SK-N-SH treated with all-trans-retinoic acid at 6 μM for 48 hours (cell line): ENCODE measurements around the gene TCF3.

ENCODE experiments used
- ATAC-seq: fragments of 200-7000 bp; cut with Tn5 transposase; 3 replicates; pipeline ENCODE4 v1.9.1; 2020; ENCODE audit warnings: mild to moderate bottlenecking, moderate library complexity
- BACH2 ChIP-seq: fragments of 250-450 bp; sonication (Bioruptor Pico); IDR thresholded peaks from 2 replicates; pipeline ENCODE4 v1.9.0; 2021; ENCODE audit warnings: mild to moderate bottlenecking, borderline replicate concordance
- CSDC2 ChIP-seq: fragments of 250-450 bp; sonication (Bioruptor Pico); IDR thresholded peaks from 2 replicates; pipeline ENCODE4 v1.5.0; 2020; ENCODE audit warnings: mild to moderate bottlenecking, moderate library complexity
- CSRNP3 ChIP-seq: fragments of 250-450 bp; sonication (Bioruptor Pico); IDR thresholded peaks from 2 replicates; pipeline ENCODE4 v1.5.1; 2021; ENCODE audit warnings: mild to moderate bottlenecking, moderate library complexity
- ESRRG ChIP-seq: fragments of 250-450 bp; sonication (Bioruptor Pico); IDR thresholded peaks from 2 replicates; pipeline ENCODE4 v1.6.1; 2021; ENCODE audit warnings: mild to moderate bottlenecking
- GLIS3 ChIP-seq: fragments of 250-450 bp; sonication (Bioruptor Pico); IDR thresholded peaks from 2 replicates; pipeline ENCODE4 v1.5.0; 2020; ENCODE audit warnings: mild to moderate bottlenecking, moderate library complexity
- OSR1 ChIP-seq: fragments of 250-450 bp; sonication (Bioruptor Pico); IDR thresholded peaks from 2 replicates; pipeline ENCODE4 v1.8.0; 2022; ENCODE audit warnings: moderate library complexity, mild to moderate bottlenecking, inconsistent platforms
- PATZ1 ChIP-seq: fragments of 250-450 bp; sonication (Bioruptor Pico); IDR thresholded peaks from 2 replicates; pipeline ENCODE4 v1.8.0; 2020; ENCODE audit warnings: mild to moderate bottlenecking, moderate library complexity, borderline replicate concordance
- POU6F1 ChIP-seq: fragments of 250-450 bp; sonication (Bioruptor Pico); IDR thresholded peaks from 2 replicates; pipeline ENCODE4 v1.8.0; 2021; ENCODE audit warnings: low read depth, mild to moderate bottlenecking, moderate library complexity, borderline replicate concordance
- PPARA ChIP-seq: fragments of 250-450 bp; sonication (Bioruptor Pico); IDR thresholded peaks from 2 replicates; pipeline ENCODE4 v1.5.0; 2020; ENCODE audit warnings: mild to moderate bottlenecking, borderline replicate concordance
- RARB ChIP-seq: fragments of 250-450 bp; sonication (Bioruptor Pico); IDR thresholded peaks from 2 replicates; pipeline ENCODE4 v1.8.0; 2021; ENCODE audit warnings: mild to moderate bottlenecking, moderate library complexity
- SNAI2 ChIP-seq: fragments of 250-450 bp; sonication (Bioruptor Pico); IDR thresholded peaks from 2 replicates; pipeline ENCODE4 v1.5.0; 2020; ENCODE audit warnings: mild to moderate bottlenecking, moderate library complexity
- TCF4 ChIP-seq: fragments of 250-450 bp; sonication (Bioruptor Pico); IDR thresholded peaks from 2 replicates; pipeline ENCODE4 v1.8.0; 2021; ENCODE audit warnings: mild to moderate bottlenecking, moderate library complexity, borderline replicate concordance
- TOX ChIP-seq: fragments of 250-450 bp; sonication (Bioruptor Pico); IDR thresholded peaks from 2 replicates; pipeline ENCODE4 v1.8.0; 2021; ENCODE audit warnings: mild to moderate bottlenecking, moderate library complexity, borderline replicate concordance
- TSHZ2 ChIP-seq: fragments of 250-450 bp; sonication (Bioruptor Pico); IDR thresholded peaks from 2 replicates; pipeline ENCODE4 v1.5.0; 2020; ENCODE audit warnings: mild to moderate bottlenecking, moderate library complexity
- ZC3H10 ChIP-seq: fragments of 250-450 bp; sonication (Bioruptor Pico); IDR thresholded peaks from 2 replicates; pipeline ENCODE4 v1.5.1; 2021; ENCODE audit warnings: mild to moderate bottlenecking, moderate library complexity
- ZFP3 ChIP-seq: fragments of 250-450 bp; sonication (Bioruptor Pico); IDR thresholded peaks from 2 replicates; pipeline ENCODE4 v1.5.0; 2020; ENCODE audit warnings: mild to moderate bottlenecking, moderate library complexity
- ZFP30 ChIP-seq: fragments of 450-650 bp; formaldehyde crosslinking; IDR thresholded peaks from 2 replicates; pipeline ENCODE4 v1.5.0; 2022; ENCODE audit warnings: mild to moderate bottlenecking, moderate library complexity
- ZNF565 ChIP-seq: fragments of 450-650 bp; formaldehyde crosslinking; conservative IDR thresholded peaks from 2 replicates; pipeline ENCODE4 v1.5.0; 2020; ENCODE audit warnings: low read depth, mild to moderate bottlenecking, moderate library complexity
- ZNF70 ChIP-seq: fragments of 450-650 bp; formaldehyde crosslinking; IDR thresholded peaks from 2 replicates; pipeline ENCODE4 v1.5.0; 2020; ENCODE audit warnings: mild to moderate bottlenecking, moderate library complexity
- ZNF8 ChIP-seq: fragments of 450-650 bp; formaldehyde crosslinking; IDR thresholded peaks from 2 replicates; pipeline ENCODE4 v1.5.0; 2020; ENCODE audit warnings: mild to moderate bottlenecking, moderate library complexity

TCF3 gene

GRCh38 chr19:1668048-1668485, 15.7 kb upstream of the TCF3 start (continued):
- TF ChIP-seq ZNF8 (no peak), BACH2 (CRISPR knock-in tag) (no peak), ZNF565 (no peak), PPARA (CRISPR knock-in tag) (no peak), ZFP30 (no peak), CSRNP3 (CRISPR knock-in tag) (no peak), TSHZ2 (CRISPR knock-in tag) (no peak)

- TF ChIP-seq PATZ1 (CRISPR knock-in tag) (no peak), TCF4 (no peak), ZNF70 (no peak), TSHZ2 (CRISPR knock-in tag) (no peak), GLIS3 (CRISPR knock-in tag) (no peak), ESRRG (CRISPR knock-in tag) (no peak), ZNF565 (no peak), OSR1 (CRISPR knock-in tag) (no peak), ZC3H10 (no peak), SNAI2 (CRISPR knock-in tag) (no peak), CSRNP3 (CRISPR knock-in tag) (no peak), CSDC2 (CRISPR knock-in tag) (no peak), TOX (CRISPR knock-in tag) (no peak), ZNF8 (no peak), POU6F1 (CRISPR knock-in tag) (no peak), RARB (CRISPR knock-in tag) (no peak), ZFP3 (CRISPR knock-in tag) (no peak)
- ATAC-seq, result no peak
These were observed 13.2 kb upstream of the TCF3 start for GRCh38 chr19:1665565-1666047.
